Neural cell (in vitro differentiated cells): Measurements from ENCODE around the gene SHISA2. TPM values are rescaled to one million over a fixed set of nuclear protein-coding genes. Genes with fewer than 3 reads are reported as not detected.
A peak's percentile ranks its signal among the peaks of the same experiment; 100 is the strongest.

ENCODE experiments used
- H2AFZ ChIP-seq: fragments of 200-600, 300-800 bp; sonication (generic), shearing (Covaris generic); 2 replicates; pipeline ENCODE4 v1.6.0; 2014; ENCODE audit warnings: low read depth, mild to moderate bottlenecking, antibody characterized with exemption, low read length, moderate library complexity
- H3F3A ChIP-seq: fragments of 200-600 bp; shearing (Covaris generic); 2 replicates; pipeline ENCODE4 v1.6.1; 2016; ENCODE audit warnings: mild to moderate bottlenecking, moderate library complexity, mixed read lengths, antibody characterized with exemption, low read length; ENCODE audit not compliant: insufficient read depth, poor library complexity, severe bottlenecking
- H3K27ac ChIP-seq: fragments of 200-600, 300-800 bp; sonication (generic), shearing (Covaris generic); 2 replicates; pipeline ENCODE4 v1.5.1; 2014; ENCODE audit warnings: mild to moderate bottlenecking, low read length, moderate library complexity
- H3K27me3 ChIP-seq: fragments of 300-800, 200-600 bp; sonication (generic), shearing (Covaris generic); 2 replicates; pipeline ENCODE4 v1.6.0; 2014; ENCODE audit warnings: mild to moderate bottlenecking, low read depth, low read length, moderate library complexity; ENCODE audit not compliant: insufficient read depth
- H3K36me3 ChIP-seq: fragments of 300-800, 200-600 bp; sonication (generic), shearing (Covaris generic); 2 replicates; pipeline ENCODE4 v1.5.1; 2014; ENCODE audit warnings: mild to moderate bottlenecking, antibody characterized with exemption, low read length, moderate library complexity; ENCODE audit not compliant: insufficient read depth
- H3K4me2 ChIP-seq: fragments of 300-800, 200-600 bp; sonication (generic), shearing (Covaris generic); 2 replicates; pipeline ENCODE4 v1.6.0; 2014; ENCODE audit warnings: mild to moderate bottlenecking, low read length
- H3K4me3 ChIP-seq: fragments of 300-800, 200-600 bp; sonication (generic), shearing (Covaris generic); 2 replicates; pipeline ENCODE4 v1.5.1; 2014; ENCODE audit warnings: mild to moderate bottlenecking, low read length, moderate library complexity
- H3K79me2 ChIP-seq: fragments of 200-600 bp; shearing (Covaris generic); replicated peaks from 2 replicates; pipeline ENCODE4 v1.6.0; 2014; ENCODE audit warnings: mild to moderate bottlenecking, low read length, moderate library complexity; ENCODE audit not compliant: insufficient read depth
- H3K9ac ChIP-seq: fragments of 300-800, 200-600 bp; sonication (generic), shearing (Covaris generic); 2 replicates; pipeline ENCODE4 v1.6.1; 2016; ENCODE audit warnings: mild to moderate bottlenecking, low read length, mixed read lengths
- H3K9me2 ChIP-seq: fragments of 200-600 bp; shearing (Covaris generic); 2 replicates; pipeline ENCODE4 v1.6.1; 2016; ENCODE audit warnings: mild to moderate bottlenecking, low read length, mixed read lengths; ENCODE audit not compliant: insufficient read depth
- H3K9me3 ChIP-seq: fragments of 200-600, 300-800 bp; sonication (generic), shearing (Covaris generic); 2 replicates; pipeline ENCODE4 v1.6.1; 2016; ENCODE audit warnings: mild to moderate bottlenecking, mixed run types, low read length, moderate library complexity, mixed read lengths
- H4K20me1 ChIP-seq: fragments of 200-600 bp; shearing (Covaris generic); 2 replicates; pipeline ENCODE4 v1.6.1; 2016; ENCODE audit warnings: mild to moderate bottlenecking, mixed run types; ENCODE audit not compliant: insufficient read depth
- CTCF ChIP-seq: fragments of 450-650 bp; IDR thresholded peaks from 2 replicates; pipeline ENCODE4 v1.5.1; 2014; ENCODE audit warnings: antibody characterized with exemption, mild to moderate bottlenecking, moderate library complexity; ENCODE audit not compliant: poor library complexity, severe bottlenecking
- EP300 ChIP-seq: fragments of 450-650 bp; conservative IDR thresholded peaks from 2 replicates; pipeline ENCODE4 v1.6.1; 2014; ENCODE audit warnings: antibody characterized with exemption, mild to moderate bottlenecking, moderate library complexity; ENCODE audit not compliant: poor library complexity, severe bottlenecking
- EZH2 ChIP-seq: fragments of 200-600, 300-800 bp; shearing (Covaris generic), sonication (generic); IDR thresholded peaks from 2 replicates; pipeline ENCODE4 v1.6.1; 2014; ENCODE audit warnings: antibody characterized with exemption, low read length, borderline replicate concordance, mild to moderate bottlenecking; ENCODE audit not compliant: insufficient read depth, poor library complexity, severe bottlenecking
- MXI1 ChIP-seq: fragments of 450-650 bp; conservative IDR thresholded peaks from 2 replicates; pipeline ENCODE4 v1.6.1; 2014; ENCODE audit warnings: antibody characterized with exemption, mild to moderate bottlenecking; ENCODE audit not compliant: poor library complexity, severe bottlenecking
- POLR2AphosphoS5 ChIP-seq: IDR thresholded peaks from 2 replicates; pipeline ENCODE4 v1.6.1; 2012
- RAD21 ChIP-seq: fragments of 450-650 bp; conservative IDR thresholded peaks from 2 replicates; pipeline ENCODE4 v1.6.1; 2014; ENCODE audit warnings: antibody characterized with exemption, mild to moderate bottlenecking, moderate library complexity
- REST ChIP-seq: IDR thresholded peaks from 2 replicates; pipeline ENCODE4 v1.6.1; 2012; ENCODE audit warnings: borderline replicate concordance
- SMC3 ChIP-seq: fragments of 450-650 bp; conservative IDR thresholded peaks from 2 replicates; pipeline ENCODE4 v1.6.1; 2014; ENCODE audit warnings: antibody characterized with exemption, mild to moderate bottlenecking, moderate library complexity; ENCODE audit not compliant: poor library complexity
- TAF1 ChIP-seq: IDR thresholded peaks from 2 replicates; pipeline ENCODE4 v1.6.1; 2012; ENCODE audit warnings: low read depth
- polyA plus RNA-seq: library from polyadenylated mRNA; depleted of rRNA; stranded (reverse); fragments of >200 nt; gene quantifications from 2 replicates; pipeline ENCODE4 v1.2.3, GENCODE V29; 2014

SHISA2 gene
- polyA plus RNA-seq, 1 donor from 2014 or later, result 2.3 TPM

- Histone ChIP-seq H3K9ac (no peak overlapping the region), H2AFZ (no peak overlapping the region), H3K36me3 (no peaks in the 10 kb centered on the region), H4K20me1 (no peaks in the 10 kb centered on the region), H3K27ac (no peak overlapping the region), H3K9me3 (no peaks in the 10 kb centered on the region), H3K4me3 (no peak overlapping the region), H3K79me2 (peaks cover 20% of the 10 kb centered on the region), H3F3A (peaks cover 8% of the 10 kb centered on the region), H3K9me2 (no peaks in the 10 kb centered on the region), H3K27me3 (peaks cover 22% of the 10 kb centered on the region), H3K4me2 (no peak overlapping the region)
- TF ChIP-seq POLR2AphosphoS5 (no peak), MXI1 (no peak), EP300 (no peak)
Observed at GRCh38 chr13:26053418-26053980, 1.7 kb upstream of the SHISA2 start.

- Histone ChIP-seq H4K20me1 (no peaks in the 10 kb centered on the region), H3F3A (peaks cover 8% of the 10 kb centered on the region), H3K9ac (no peak overlapping the region), H2AFZ (no peak overlapping the region), H3K9me2 (no peaks in the 10 kb centered on the region), H3K27ac (no peak overlapping the region), H3K27me3 (peaks cover 22% of the 10 kb centered on the region), H3K9me3 (no peaks in the 10 kb centered on the region), H3K36me3 (no peaks in the 10 kb centered on the region), H3K79me2 (peaks cover 31% of the 10 kb centered on the region), H3K4me2 (no peak overlapping the region), H3K4me3 (peak overlapping the region; percentile 71)
- TF ChIP-seq EP300 (no peak), EZH2 (no peak), RAD21 (no peak)
Observed at GRCh38 chr13:26052337-26052736, 521 bp upstream of the SHISA2 start.

GRCh38 chr13:26051231-26051656 is 572 bp downstream of the SHISA2 start:
- no peaks in the 10 kb centered on the region for H3K36me3 ChIP-seq
- no peak overlapping the region for H3K27ac ChIP-seq
- TF ChIP-seq SMC3 (no peak), EZH2 (no peak), CTCF (no peak), RAD21 (no peak), REST (no peak), TAF1 (no peak), POLR2AphosphoS5 (no peak), MXI1 (no peak), EP300 (no peak)
- no peak overlapping the region for H2AFZ ChIP-seq
- peaks cover 8% of the 10 kb centered on the region for H3F3A ChIP-seq
- H3K4me3 ChIP-seq, result peak overlapping the region; percentile 71
- H3K79me2 ChIP-seq, result peaks cover 42% of the 10 kb centered on the region
- peak overlapping the region; percentile 60 for H3K9ac ChIP-seq
- no peaks in the 10 kb centered on the region for H3K9me3 ChIP-seq
- no peak overlapping the region for H3K4me2 ChIP-seq
- H3K27me3 ChIP-seq, result peaks cover 22% of the 10 kb centered on the region
- H3K9me2 ChIP-seq, result no peaks in the 10 kb centered on the region
- no peaks in the 10 kb centered on the region for H4K20me1 ChIP-seq
